Calu3 (cell line): ENCODE data around the gene HEPH. TPM values are rescaled to one million over a fixed set of nuclear protein-coding genes. Genes with fewer than 3 reads are reported as not detected.

ENCODE experiments used
- BruUV-seq: library from RNA; stranded (reverse); fragments of 400-500 nt; replicated peaks from 2 replicates; lab custom pipeline; 2021; lab: Mats Ljungman, UMichigan
- CTCF ChIA-PET: fragments of 300-600 bp; sonication (Branson Sonifier 250); formaldehyde crosslinking; loops from one replicate; lab custom pipeline; 2022; ENCODE audit warnings: antibody characterized with exemption; lab: Charles Lee
- DNase-seq: peaks from one replicate; pipeline ENCODE4 v3.0.0; 2022
- H3K27ac Mint-ChIP-seq: one replicate; pipeline ENCODE4 v1.8.0; 2022; ENCODE audit warnings: mixed read lengths; ENCODE audit not compliant: unreplicated experiment
- H3K27me3 Mint-ChIP-seq: one replicate; pipeline ENCODE4 v1.8.0; 2022; ENCODE audit warnings: mixed read lengths; ENCODE audit not compliant: unreplicated experiment
- H3K36me3 Mint-ChIP-seq: one replicate; pipeline ENCODE4 v1.8.0; 2022; ENCODE audit warnings: mild to moderate bottlenecking, moderate library complexity, mixed read lengths; ENCODE audit not compliant: insufficient read depth, unreplicated experiment
- H3K4me1 Mint-ChIP-seq: one replicate; pipeline ENCODE4 v1.8.0; 2022; ENCODE audit warnings: mild to moderate bottlenecking, low read depth, mixed read lengths; ENCODE audit not compliant: unreplicated experiment
- H3K4me3 Mint-ChIP-seq: one replicate; pipeline ENCODE4 v1.8.0; 2022; ENCODE audit warnings: mild to moderate bottlenecking, low read depth, moderate library complexity, mixed read lengths; ENCODE audit not compliant: unreplicated experiment
- H3K9me3 Mint-ChIP-seq: one replicate; pipeline ENCODE4 v1.8.0; 2022; ENCODE audit warnings: low read depth, mixed read lengths; ENCODE audit not compliant: unreplicated experiment
- CTCF ChIP-seq: fragments of 200-600 bp; IDR thresholded peaks from one replicate; pipeline ENCODE4 v1.8.0; 2022; ENCODE audit warnings: antibody characterized with exemption; ENCODE audit not compliant: unreplicated experiment
- intact Hi-C: fragments of 100-400 bp; cut with micrococcal nuclease; formaldehyde crosslinking; loops from one replicate; pipeline ENCODE4 v1.10.0; 2022; ENCODE audit not compliant: unreplicated experiment
- total RNA-seq: library from RNA; stranded (reverse); gene quantifications from 2 replicates; pipeline ENCODE4 v1.2.3, GENCODE V29; 2022

The HEPH gene
- total RNA-seq, 1 experiment from 2014 or later, result not detected

GRCh38 chrX:66162331-66162822 is 1.7 kb upstream of the HEPH start:
- BruUV-seq, result no TSS peak
- Mint-ChIP-seq H3K27ac (no peak overlapping the region), H3K9me3 (peaks cover 14% of the 10 kb centered on the region), H3K27me3 (no peaks in the 10 kb centered on the region), H3K36me3 (no peaks in the 10 kb centered on the region), H3K4me1 (no peaks in the 10 kb centered on the region), H3K4me3 (no peak overlapping the region)
- TF ChIP-seq CTCF, result no peak
- intact Hi-C loops, result no loop called here
- no peak for DNase-seq
- CTCF ChIA-PET, result no interaction called here

- intact Hi-C loops, result no loop called here
- no peaks in the 10 kb centered on the region for H3K4me1 Mint-ChIP-seq
- H3K36me3 Mint-ChIP-seq, result no peaks in the 10 kb centered on the region
- peaks cover 12% of the 10 kb centered on the region for H3K9me3 Mint-ChIP-seq
- H3K4me3 Mint-ChIP-seq, result no peak overlapping the region
- no peak for TF ChIP-seq CTCF
- BruUV-seq, result no TSS peak
- DNase-seq, result no peak
- CTCF ChIA-PET, result no interaction called here
- H3K27me3 Mint-ChIP-seq, result no peaks in the 10 kb centered on the region
- no peak overlapping the region for H3K27ac Mint-ChIP-seq
These were observed 600 bp upstream of the HEPH start for GRCh38 chrX:66163447-66163846.

GRCh38 chrX:66164470-66164869 is 423 bp downstream of the HEPH start:
- H3K27me3 Mint-ChIP-seq, result no peaks in the 10 kb centered on the region
- H3K27ac Mint-ChIP-seq, result no peak overlapping the region
- no peak overlapping the region for H3K4me3 Mint-ChIP-seq
- DNase-seq, result no peak
- H3K9me3 Mint-ChIP-seq, result peaks cover 9% of the 10 kb centered on the region
- no TSS peak for BruUV-seq
- intact Hi-C loops, result no loop called here
- TF ChIP-seq CTCF, result no peak
- CTCF ChIA-PET, result no interaction called here
- H3K36me3 Mint-ChIP-seq, result no peaks in the 10 kb centered on the region
- H3K4me1 Mint-ChIP-seq, result no peaks in the 10 kb centered on the region

GRCh38 chrX:66164931-66165330 is 884 bp downstream of the HEPH start:
- Mint-ChIP-seq H3K27ac (no peak overlapping the region), H3K4me3 (no peak overlapping the region), H3K27me3 (no peaks in the 10 kb centered on the region), H3K4me1 (no peaks in the 10 kb centered on the region), H3K36me3 (no peaks in the 10 kb centered on the region), H3K9me3 (peaks cover 6% of the 10 kb centered on the region)
- intact Hi-C loops, result no loop called here
- no peak for DNase-seq
- TF ChIP-seq CTCF, result no peak
- no TSS peak for BruUV-seq
- CTCF ChIA-PET, result no interaction called here
